HG02678 (cell line): ENCODE measurements around the gene TBC1D12.
A peak's percentile ranks its signal among the peaks of the same experiment; 100 is the strongest.
"Not testable (repeated sequence)": the region's sequence is repeated elsewhere in the genome, so short reads cannot be mapped to it uniquely, and the experiment has no call there.

Experiments
- ATAC-seq: cut with Tn5 transposase; IDR thresholded peaks from one replicate; pipeline ENCODE4 v1.9.1; 2021; ENCODE audit warnings: mild to moderate bottlenecking, moderate library complexity; ENCODE audit not compliant: unreplicated experiment

The TBC1D12 gene

GRCh38 chr10:94533027-94533426 is 130.7 kb downstream of the TBC1D12 start:
- ATAC-seq = no peak

- not testable (repeated sequence) for ATAC-seq
These were observed 139.9 kb downstream of the TBC1D12 start for GRCh38 chr10:94542282-94542681.

GRCh38 chr10:94545391-94546048 is 143.2 kb downstream of the TBC1D12 start, which contains the start of gene HELLS:
HELLS (plus strand) TSS chr10:94545788; CDS start chr10:94545922, 134 bp downstream.
- peak; percentile 78 for ATAC-seq

- peak; percentile 19 for ATAC-seq
These were observed 143.9 kb downstream of the TBC1D12 start for GRCh38 chr10:94546049-94546900.

GRCh38 chr10:94546901-94547185 is 144.5 kb downstream of the TBC1D12 start:
- no peak for ATAC-seq

- no peak for ATAC-seq
These were observed 146.9 kb downstream of the TBC1D12 start for GRCh38 chr10:94549221-94549620.

- ATAC-seq = not testable (repeated sequence)
These were observed 165.5 kb downstream of the TBC1D12 start for GRCh38 chr10:94567714-94568307.

- no peak for ATAC-seq
These were observed 168.7 kb downstream of the TBC1D12 start for GRCh38 chr10:94571081-94571480.

- ATAC-seq = no peak
These were observed 169.2 kb downstream of the TBC1D12 start for GRCh38 chr10:94571528-94571927.

- ATAC-seq = no peak
These were observed 176.4 kb downstream of the TBC1D12 start for GRCh38 chr10:94578790-94579189.

GRCh38 chr10:94583124-94583523 is 180.8 kb downstream of the TBC1D12 start:
- ATAC-seq = no peak
